D721Med (cell line): Measurements from ENCODE around the gene PDE8B.

ENCODE experiments used
- DNase-seq: peaks from one replicate; pipeline ENCODE4 v3.0.0; 2011; ENCODE audit warnings: low spot score; ENCODE audit not compliant: insufficient read length
- FAIRE-seq: peaks from 2 replicates; lab custom pipeline; 2011; peaks lifted over from hg19 to GRCh38; lab: Jason Lieb, UNC
- CTCF ChIP-seq: IDR thresholded peaks from 2 replicates; pipeline ENCODE4 v1.5.1; 2012; ENCODE audit warnings: mild to moderate bottlenecking, control low read depth; ENCODE audit not compliant: insufficient read depth; ENCODE audit errors: missing control alignments

The PDE8B gene

GRCh38 chr5:77418162-77418561 lies 207.7 kb downstream of the PDE8B start:
- no peak for DNase-seq
- FAIRE-seq: no peak
- TF ChIP-seq CTCF: no peak

- no peak for DNase-seq
- no peak for FAIRE-seq
These were observed 208.4 kb downstream of the PDE8B start for GRCh38 chr5:77418601-77419581.

GRCh38 chr5:77419644-77420582 lies 209.4 kb downstream of the PDE8B start:
- TF ChIP-seq CTCF: no peak
- no peak for FAIRE-seq

More at GRCh38 chr5:77418601-77419581, 208.4 kb downstream of the PDE8B start:
- TF ChIP-seq CTCF: no peak

GRCh38 chr5:77420940-77421339 lies 210.5 kb downstream of the PDE8B start:
- no peak for FAIRE-seq
- no peak for DNase-seq
- TF ChIP-seq CTCF: no peak

More at GRCh38 chr5:77419644-77420582, 209.4 kb downstream of the PDE8B start:
- DNase-seq: no peak

GRCh38 chr5:77423022-77423750 lies 212.7 kb downstream of the PDE8B start:
- no peak for TF ChIP-seq CTCF
- DNase-seq (no peak), FAIRE-seq (no peak)

- DNase-seq: no peak
- FAIRE-seq: no peak
- no peak for TF ChIP-seq CTCF
These were observed 214.4 kb downstream of the PDE8B start for GRCh38 chr5:77424921-77425320.
